ENCODE data around the gene FAM227A.

The FAM227A gene

GRCh38 chr22:38531251-38531938, 124.8 kb downstream of the FAM227A start:
- DNase-seq = no peak

All from activated T-cell treated with anti-CD3 and anti-CD28 coated beads, Interleukin-2, amount 50 U/mL, for 48 hours (primary cell).